Measurements from ENCODE around the gene ABCG8.

ABCG8 gene

GRCh38 chr2:43826305-43827250 lies 12.2 kb upstream of the ABCG8 start:
- no peak overlapping the region for H3K27ac Mint-ChIP-seq
- no peaks in the 10 kb centered on the region for H3K9me3 Mint-ChIP-seq
- TF ChIP-seq CTCF (IDR thresholded peaks at IDR 0.05) = no peak
- no peaks in the 10 kb centered on the region for H3K36me3 Mint-ChIP-seq (ENCODE audit: low read depth)
- no peaks in the 10 kb centered on the region for H3K4me1 Mint-ChIP-seq
- H3K27me3 Mint-ChIP-seq (ENCODE audit: low read depth, poor library complexity) = peaks cover 16% of the 10 kb centered on the region
- no peak overlapping the region for H3K4me3 Mint-ChIP-seq
- DNase-seq = no peak

- H3K27me3 Mint-ChIP-seq (ENCODE audit: low read depth, poor library complexity) = peaks cover 14% of the 10 kb centered on the region
- no peaks in the 10 kb centered on the region for H3K4me1 Mint-ChIP-seq
- peak overlapping the region; percentile 47 for H3K27ac Mint-ChIP-seq
- H3K4me3 Mint-ChIP-seq = no peak overlapping the region
- DNase-seq = no peak
- peaks cover 3% of the 10 kb centered on the region for H3K9me3 Mint-ChIP-seq
- TF ChIP-seq CTCF (IDR thresholded peaks at IDR 0.05) = no peak
- H3K36me3 Mint-ChIP-seq (ENCODE audit: low read depth) = no peaks in the 10 kb centered on the region
Observed at GRCh38 chr2:43831543-43832294, 7.1 kb upstream of the ABCG8 start.

GRCh38 chr2:43832457-43832856 lies 6.3 kb upstream of the ABCG8 start:
- Mint-ChIP-seq H3K27ac (no peak overlapping the region), H3K4me3 (no peak overlapping the region)
- DNase-seq = no peak

DNA sequence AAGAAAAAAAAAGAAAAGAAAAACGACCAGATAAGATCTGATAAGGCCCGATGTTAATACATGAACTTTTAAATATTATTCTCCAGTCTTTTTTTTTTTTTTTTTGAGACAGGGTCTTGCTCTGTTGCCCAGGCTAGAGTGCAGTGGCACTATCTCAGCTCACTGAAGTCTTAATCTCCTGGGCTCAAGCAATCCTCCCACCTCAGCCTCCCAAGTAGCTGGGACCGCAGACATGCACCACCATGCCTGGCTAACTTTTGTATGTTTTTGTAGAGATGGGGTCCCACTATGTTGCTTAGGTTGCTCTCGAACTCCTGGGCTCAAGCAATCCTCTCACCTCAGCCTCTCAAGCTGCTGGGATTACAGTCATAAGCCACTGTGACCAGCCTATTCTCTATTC lies 1.7 kb upstream of the ABCG8 start:
- no peaks in the 10 kb centered on the region for H3K4me1 Mint-ChIP-seq
- peaks cover 17% of the 10 kb centered on the region for H3K27me3 Mint-ChIP-seq (ENCODE audit: low read depth, poor library complexity)
- no peak overlapping the region for H3K27ac Mint-ChIP-seq
- TF ChIP-seq CTCF (IDR thresholded peaks at IDR 0.05) = no peak
- H3K36me3 Mint-ChIP-seq (ENCODE audit: low read depth) = no peaks in the 10 kb centered on the region
- peaks cover 3% of the 10 kb centered on the region for H3K9me3 Mint-ChIP-seq
- no peak for DNase-seq
- H3K4me3 Mint-ChIP-seq = no peak overlapping the region

More at GRCh38 chr2:43832457-43832856, 6.3 kb upstream of the ABCG8 start:
- no peak for TF ChIP-seq CTCF (IDR thresholded peaks at IDR 0.05)
- Mint-ChIP-seq H3K36me3 (ENCODE audit: low read depth) (no peaks in the 10 kb centered on the region), H3K27me3 (ENCODE audit: low read depth, poor library complexity) (peaks cover 16% of the 10 kb centered on the region), H3K4me1 (no peaks in the 10 kb centered on the region), H3K9me3 (peaks cover 3% of the 10 kb centered on the region)

DNA sequence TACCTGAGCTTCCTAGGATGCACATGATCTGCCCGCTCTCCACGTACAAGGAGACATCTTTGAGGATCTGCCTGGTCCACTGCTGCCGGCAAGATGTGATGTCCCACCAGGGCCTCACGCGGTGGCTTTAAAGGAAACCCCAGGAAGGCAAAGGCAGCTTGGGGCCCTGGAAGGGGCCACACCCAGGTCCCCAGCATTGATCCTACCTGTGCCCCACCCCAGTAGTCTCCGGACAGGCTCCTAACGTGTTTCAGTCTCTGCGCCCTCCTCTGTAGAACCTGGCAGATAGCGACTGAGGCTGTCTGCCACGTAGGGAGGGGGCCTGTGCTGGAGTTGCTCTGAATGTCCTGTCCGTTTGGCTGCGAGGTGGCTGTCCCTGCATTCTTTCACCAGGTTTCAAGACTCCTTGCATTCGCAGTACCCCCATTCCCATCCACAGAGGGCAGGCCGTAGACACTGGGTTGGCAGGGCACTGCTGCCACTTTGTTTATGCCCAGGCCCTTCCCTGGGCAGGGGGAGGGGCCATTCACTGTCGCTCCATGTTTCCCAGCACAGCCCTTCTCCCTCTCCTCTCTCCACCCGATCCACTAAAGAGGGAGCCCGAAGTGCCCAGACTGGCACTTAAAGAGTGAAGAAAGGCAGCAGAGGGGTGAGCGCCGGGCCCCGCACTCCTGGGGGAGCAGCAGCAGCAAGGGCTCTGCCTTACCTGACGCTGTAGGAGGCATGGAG lies 776 bp upstream of the ABCG8 start:
- TF ChIP-seq CTCF (IDR thresholded peaks at IDR 0.05) = no peak
- Mint-ChIP-seq H3K36me3 (ENCODE audit: low read depth) (no peaks in the 10 kb centered on the region), H3K4me1 (no peaks in the 10 kb centered on the region), H3K4me3 (no peak overlapping the region), H3K9me3 (peaks cover 3% of the 10 kb centered on the region), H3K27ac (no peak overlapping the region), H3K27me3 (ENCODE audit: low read depth, poor library complexity) (peaks cover 17% of the 10 kb centered on the region)
- DNase-seq = no peak

Measured in nephron progenitor cell (in vitro differentiated cells).